Measurements from ENCODE around the gene SRSF1.
"Not testable (repeated sequence)": the region's sequence is repeated elsewhere in the genome, so short reads cannot be mapped to it uniquely, and the experiment has no call there.

Gene SRSF1, protein sequence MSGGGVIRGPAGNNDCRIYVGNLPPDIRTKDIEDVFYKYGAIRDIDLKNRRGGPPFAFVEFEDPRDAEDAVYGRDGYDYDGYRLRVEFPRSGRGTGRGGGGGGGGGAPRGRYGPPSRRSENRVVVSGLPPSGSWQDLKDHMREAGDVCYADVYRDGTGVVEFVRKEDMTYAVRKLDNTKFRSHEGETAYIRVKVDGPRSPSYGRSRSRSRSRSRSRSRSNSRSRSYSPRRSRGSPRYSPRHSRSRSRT

DNA sequence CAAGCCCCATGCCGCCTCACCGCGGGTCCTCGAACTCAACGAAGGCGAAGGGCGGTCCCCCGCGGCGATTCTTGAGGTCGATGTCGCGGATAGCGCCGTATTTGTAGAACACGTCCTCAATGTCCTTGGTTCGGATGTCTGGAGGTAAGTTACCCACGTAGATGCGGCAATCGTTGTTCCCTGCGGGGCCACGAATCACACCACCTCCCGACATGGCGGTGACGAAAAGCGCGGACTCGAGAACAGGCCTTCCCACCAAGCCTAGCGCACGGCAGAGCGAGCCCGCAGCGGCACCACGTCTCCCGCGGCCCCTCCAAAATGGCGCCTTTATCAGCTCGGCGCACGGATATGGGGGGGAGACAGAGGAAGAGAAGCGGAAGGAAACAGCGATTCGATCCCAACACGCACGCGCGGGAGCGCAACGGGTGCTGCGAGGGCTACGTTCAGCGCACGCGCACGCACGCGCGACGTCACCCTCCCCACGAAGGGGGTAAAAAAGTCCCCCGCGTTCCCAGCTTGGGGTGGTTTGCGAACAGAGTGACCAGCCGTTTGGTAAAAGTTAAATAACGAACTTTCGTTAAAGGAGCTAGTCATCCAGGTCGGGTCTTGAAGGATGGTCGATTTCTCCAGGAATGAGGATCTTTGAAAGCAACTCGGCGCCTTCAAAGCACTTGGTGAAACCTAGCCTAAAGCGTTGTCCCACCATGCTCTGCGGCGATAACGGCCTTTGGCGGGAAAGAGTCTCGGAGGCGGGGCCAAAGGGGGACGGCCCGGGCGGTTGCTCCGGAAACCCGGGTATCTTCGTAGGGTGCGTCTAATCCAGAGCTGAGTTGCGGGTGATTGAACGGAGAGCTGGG is at the start of gene SRSF1:
Gene SRSF1, minus strand, starts transcription at position 323 of the 857 bp plus-strand sequence. Its CDS starts 109 bp downstream, at position 214.
- H3K27ac Mint-ChIP-seq, result peak within 1 kb of the TSS; percentile 99
- H3K4me1 Mint-ChIP-seq, result peaks cover 48% of the 10 kb centered on the region
- H3K27me3 Mint-ChIP-seq, result no peaks in the 10 kb centered on the region
- H3K4me3 Mint-ChIP-seq, result peak within 1 kb of the TSS; percentile 98
- peaks cover 44% of the 10 kb centered on the region for H3K36me3 Mint-ChIP-seq
- no peaks in the 10 kb centered on the region for H3K9me3 Mint-ChIP-seq
- ATAC-seq, result peak; percentile 97

DNA sequence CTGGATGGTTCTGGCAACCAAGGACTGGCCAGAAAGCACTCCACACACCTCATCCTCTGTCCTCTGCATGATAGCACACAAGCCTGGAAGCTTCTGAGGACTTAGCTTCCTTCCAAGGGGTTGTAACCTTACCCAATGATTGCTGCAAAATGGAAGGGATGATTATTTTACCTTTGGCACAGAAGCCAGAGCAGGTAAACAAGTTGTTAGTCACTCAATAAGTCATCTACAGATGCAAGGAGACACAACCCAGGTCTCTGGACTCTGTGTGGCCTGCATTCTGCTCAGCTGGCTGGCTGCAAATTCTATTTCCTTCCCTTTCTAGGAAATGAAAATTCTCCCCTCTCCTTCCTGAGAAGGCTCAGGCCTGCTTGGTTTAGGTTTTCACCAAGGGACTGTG is 49.4 kb upstream of the SRSF1 start:
- Mint-ChIP-seq H3K4me3 (no peak overlapping the region), H3K36me3 (no peaks in the 10 kb centered on the region), H3K27ac (no peak overlapping the region), H3K4me1 (no peaks in the 10 kb centered on the region), H3K9me3 (no peaks in the 10 kb centered on the region), H3K27me3 (peaks cover 32% of the 10 kb centered on the region)
- ATAC-seq, result no peak

DNA sequence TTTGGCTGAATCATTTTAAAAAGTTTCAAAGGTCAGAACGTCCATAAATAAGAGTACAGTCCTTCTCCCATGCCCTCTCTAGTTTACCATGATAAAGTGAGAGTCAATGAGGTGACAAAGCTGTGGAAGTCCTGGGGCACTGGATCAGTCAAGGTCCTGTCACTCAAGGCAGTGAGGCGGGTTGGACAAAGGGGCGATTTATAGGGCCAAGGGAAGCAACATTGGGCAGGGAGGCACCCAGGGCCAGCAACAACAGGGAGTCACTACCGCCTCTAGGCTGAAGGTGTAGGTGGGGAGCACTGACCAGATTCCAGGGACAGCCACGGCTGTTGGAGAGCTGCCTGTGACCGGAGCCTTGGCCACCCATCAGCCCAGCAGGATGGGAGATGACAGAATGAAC is 47.6 kb upstream of the SRSF1 start:
- Mint-ChIP-seq H3K36me3 (no peaks in the 10 kb centered on the region), H3K9me3 (no peaks in the 10 kb centered on the region), H3K27me3 (peaks cover 17% of the 10 kb centered on the region), H3K27ac (no peak overlapping the region), H3K4me3 (no peak overlapping the region), H3K4me1 (no peaks in the 10 kb centered on the region)
- ATAC-seq, result no peak

DNA sequence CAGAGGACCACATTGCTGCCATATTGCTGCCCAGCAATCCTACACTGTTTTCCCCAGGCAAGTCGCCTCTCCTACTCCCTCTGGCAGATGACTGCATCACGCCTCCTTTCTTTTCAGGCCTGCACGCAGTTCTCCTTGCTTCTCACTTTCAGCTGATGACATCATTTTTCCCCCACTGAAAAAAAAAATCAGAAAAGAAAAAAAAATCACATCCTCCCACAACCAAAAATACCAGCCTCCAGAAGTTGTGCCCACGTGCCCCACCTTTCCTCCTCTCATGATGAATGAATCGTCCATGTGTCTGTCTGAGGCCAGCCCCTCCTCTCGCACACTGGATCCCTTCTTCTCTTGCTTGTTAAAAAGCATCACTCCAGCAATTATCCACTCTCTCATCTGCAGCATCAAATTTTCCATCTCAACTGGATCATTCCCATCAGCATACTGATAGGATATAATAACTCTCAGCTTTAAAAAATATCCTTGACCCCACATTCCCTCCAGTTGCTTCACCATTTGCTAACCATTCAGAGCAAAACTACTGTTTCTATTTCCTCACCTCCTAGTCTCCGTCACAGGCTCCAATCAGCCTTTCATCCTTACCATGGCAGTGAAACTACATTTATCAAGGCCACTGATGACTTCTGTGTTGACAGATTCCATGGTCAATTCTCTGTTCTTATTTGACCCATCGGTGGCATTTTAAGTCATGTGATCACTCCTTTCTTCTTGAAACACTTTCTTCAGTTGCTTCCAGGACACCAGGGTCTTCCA is 46.1 kb upstream of the SRSF1 start:
- Mint-ChIP-seq H3K4me1 (no peaks in the 10 kb centered on the region), H3K27me3 (peaks cover 11% of the 10 kb centered on the region), H3K9me3 (no peaks in the 10 kb centered on the region), H3K27ac (no peak overlapping the region), H3K4me3 (no peak overlapping the region), H3K36me3 (no peaks in the 10 kb centered on the region)
- ATAC-seq, result no peak

DNA sequence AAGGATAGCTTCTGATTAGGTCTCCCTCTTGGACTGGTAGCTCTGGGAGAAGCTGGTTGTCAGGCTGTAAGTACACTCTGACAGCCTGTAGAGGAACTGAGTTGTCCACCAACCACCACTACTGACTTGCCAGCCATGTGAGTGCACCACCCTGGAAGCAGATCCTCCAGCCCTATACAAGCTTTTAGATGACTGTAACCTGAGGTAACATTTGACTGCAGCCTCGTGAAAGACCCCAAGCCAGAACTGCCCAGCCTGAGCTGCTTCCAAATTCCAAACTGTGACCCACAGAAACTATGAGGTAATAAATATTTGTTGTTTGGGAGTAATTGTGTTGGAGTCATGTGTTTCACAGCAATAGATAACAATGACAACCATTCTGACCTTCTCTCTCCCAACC is 45.4 kb upstream of the SRSF1 start:
- ATAC-seq, result peak; percentile 41
- no peak overlapping the region for H3K4me3 Mint-ChIP-seq
- no peaks in the 10 kb centered on the region for H3K9me3 Mint-ChIP-seq
- H3K36me3 Mint-ChIP-seq, result no peaks in the 10 kb centered on the region
- H3K4me1 Mint-ChIP-seq, result no peaks in the 10 kb centered on the region
- H3K27me3 Mint-ChIP-seq, result peaks cover 18% of the 10 kb centered on the region
- no peak overlapping the region for H3K27ac Mint-ChIP-seq

DNA sequence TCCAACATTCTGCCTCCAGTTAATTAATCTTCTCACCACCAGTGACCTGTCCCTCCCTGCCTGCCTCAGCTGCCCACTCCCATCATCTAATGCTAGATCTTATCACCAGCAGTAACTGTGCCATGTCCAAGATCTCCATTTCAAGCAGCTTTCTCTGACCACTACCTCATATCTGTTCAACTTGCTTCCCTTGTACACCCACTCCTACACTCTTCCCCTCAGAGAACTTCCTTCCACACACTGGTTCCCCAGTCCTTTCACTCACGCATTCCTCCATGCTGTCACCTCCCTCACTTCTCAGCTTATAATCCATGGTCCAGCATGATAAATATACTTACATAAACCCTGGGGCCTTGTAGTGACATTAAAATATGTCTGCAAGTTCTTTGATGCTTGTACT is 44.4 kb upstream of the SRSF1 start:
- no peaks in the 10 kb centered on the region for H3K36me3 Mint-ChIP-seq

DNA sequence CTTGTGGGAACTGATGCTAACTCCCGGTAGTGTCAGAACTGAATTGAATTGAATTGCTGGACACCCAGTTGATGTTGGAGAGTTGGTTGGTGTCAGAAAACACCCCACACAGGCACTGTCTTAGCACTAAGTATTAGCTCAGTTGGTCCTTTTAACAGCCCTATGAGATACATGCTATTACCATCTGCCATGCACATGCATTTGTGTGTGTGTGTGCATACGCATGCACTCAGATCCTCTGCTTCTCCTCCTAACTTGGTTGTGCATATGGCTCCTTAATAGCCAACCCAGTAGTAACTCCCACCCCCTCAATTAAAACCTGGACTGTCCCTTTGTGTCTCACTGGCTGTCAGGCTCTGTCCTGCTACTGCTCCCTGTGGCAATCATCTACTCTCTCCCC is 43.9 kb upstream of the SRSF1 start:
- Mint-ChIP-seq H3K4me3 (no peak overlapping the region), H3K9me3 (no peaks in the 10 kb centered on the region), H3K4me1 (no peaks in the 10 kb centered on the region), H3K27ac (no peak overlapping the region), H3K27me3 (peaks cover 21% of the 10 kb centered on the region), H3K36me3 (no peaks in the 10 kb centered on the region)
- no peak for ATAC-seq

More for the DNA sequence above, 44.4 kb upstream of the SRSF1 start:
- Mint-ChIP-seq H3K4me3 (no peak overlapping the region), H3K4me1 (no peaks in the 10 kb centered on the region), H3K27me3 (peaks cover 21% of the 10 kb centered on the region), H3K27ac (no peak overlapping the region), H3K9me3 (no peaks in the 10 kb centered on the region)
- ATAC-seq, result no peak

DNA sequence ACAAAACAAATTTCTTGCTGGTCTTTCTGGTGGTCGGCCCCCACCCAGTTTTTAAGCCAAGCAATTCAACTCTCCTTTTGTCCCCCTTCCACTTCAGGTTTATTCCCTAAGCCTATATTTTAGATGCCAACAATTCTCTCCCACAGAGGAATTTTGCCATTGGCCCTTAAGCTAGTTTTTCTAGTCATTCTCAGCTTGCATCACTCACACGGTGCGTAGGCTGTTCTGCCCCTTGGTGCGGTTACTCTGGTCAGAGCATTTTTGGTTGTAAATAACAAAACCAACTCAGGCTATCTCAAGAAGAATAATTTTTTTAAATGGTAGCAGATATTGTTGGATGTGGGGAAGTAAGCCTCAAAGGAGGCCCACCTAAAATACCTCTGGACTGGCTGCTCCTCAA is 42.5 kb upstream of the SRSF1 start:
- Mint-ChIP-seq H3K27me3 (peaks cover 24% of the 10 kb centered on the region), H3K4me3 (no peak overlapping the region), H3K4me1 (no peaks in the 10 kb centered on the region), H3K9me3 (no peaks in the 10 kb centered on the region), H3K27ac (no peak overlapping the region), H3K36me3 (no peaks in the 10 kb centered on the region)
- ATAC-seq, result no peak

DNA sequence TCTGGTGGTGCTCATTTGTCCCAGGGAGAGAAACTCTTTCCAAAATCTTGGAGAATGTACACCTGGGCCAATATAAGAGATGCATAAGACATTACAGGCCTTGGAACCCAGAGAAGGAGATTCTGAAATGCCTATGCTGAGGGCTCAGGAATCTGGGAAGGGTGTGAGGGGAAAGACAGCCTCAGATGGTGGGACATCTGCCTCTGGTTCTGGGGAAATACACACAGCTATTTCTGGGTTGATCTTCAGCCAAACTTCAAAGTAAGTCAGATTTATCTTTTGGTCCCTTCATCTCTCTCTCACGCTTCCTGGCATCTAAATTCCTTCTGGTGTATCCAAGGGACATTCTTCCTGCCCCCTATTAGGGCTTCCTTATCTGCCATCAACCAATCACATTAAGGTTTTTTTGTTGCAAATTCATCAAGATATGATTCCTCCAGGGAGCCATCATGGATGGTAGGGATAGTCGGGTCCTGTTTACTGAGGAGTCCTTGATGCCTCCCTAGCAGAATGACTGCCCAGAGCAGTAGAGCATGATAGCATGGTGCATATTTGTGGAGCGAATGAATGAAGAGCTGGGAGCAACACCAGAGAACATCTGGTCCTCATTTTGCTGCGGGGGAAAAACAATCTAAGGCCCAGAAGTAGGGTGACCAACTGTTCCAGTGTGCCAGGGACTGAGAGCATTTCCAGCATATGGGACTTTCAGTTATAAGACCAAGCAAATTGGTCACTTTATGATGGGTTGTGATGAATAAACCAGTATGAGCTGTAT is 40.5 kb upstream of the SRSF1 start:
- Mint-ChIP-seq H3K9me3 (no peaks in the 10 kb centered on the region), H3K4me1 (no peaks in the 10 kb centered on the region), H3K27me3 (peaks cover 40% of the 10 kb centered on the region)

DNA sequence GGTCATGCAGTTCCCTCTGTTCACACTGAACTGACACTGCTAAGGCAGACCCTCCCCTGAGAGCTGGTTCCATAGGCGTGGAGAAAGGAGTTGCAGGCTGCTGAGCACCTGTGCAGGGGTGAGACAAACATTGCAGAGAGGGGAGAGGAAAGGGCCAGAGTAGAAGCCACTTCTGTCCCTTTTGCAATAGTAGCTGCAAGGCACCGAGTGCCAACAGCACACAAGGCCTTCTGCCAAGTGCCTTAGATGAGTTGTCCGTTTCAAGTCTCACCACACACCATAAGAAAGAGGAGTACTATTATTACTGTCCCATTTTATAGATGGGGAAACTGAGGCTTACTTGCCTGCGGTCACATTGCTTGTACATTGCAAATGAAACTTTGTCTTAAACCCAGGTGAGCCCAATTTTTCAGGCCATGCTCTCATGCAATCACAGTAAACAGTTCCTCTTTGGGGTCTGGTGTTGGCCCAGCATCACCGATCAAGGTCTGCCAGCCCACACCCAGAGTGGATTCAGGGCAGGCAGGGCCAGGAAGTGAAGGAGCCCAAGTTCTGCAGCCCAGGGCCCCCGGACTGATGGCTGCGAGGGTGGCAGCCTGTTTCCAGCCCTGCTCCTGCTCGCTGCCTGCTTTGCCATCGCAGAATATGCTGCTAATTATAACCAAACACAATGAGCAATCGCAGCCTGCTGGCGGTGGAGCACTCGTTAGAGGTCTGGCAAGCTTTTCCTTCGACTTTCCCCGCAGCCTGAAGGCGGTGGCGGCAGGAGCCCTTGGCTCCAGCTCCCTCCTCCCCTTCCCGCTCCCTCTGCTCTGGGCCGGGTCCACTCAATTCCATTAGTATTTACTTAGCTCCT is 39.4 kb upstream of the SRSF1 start:
- no peak overlapping the region for H3K4me3 Mint-ChIP-seq
- no peak for ATAC-seq
- no peaks in the 10 kb centered on the region for H3K9me3 Mint-ChIP-seq
- no peaks in the 10 kb centered on the region for H3K36me3 Mint-ChIP-seq
- H3K27me3 Mint-ChIP-seq, result peaks cover 49% of the 10 kb centered on the region
- no peaks in the 10 kb centered on the region for H3K4me1 Mint-ChIP-seq
- no peak overlapping the region for H3K27ac Mint-ChIP-seq

More for the DNA sequence above, 40.5 kb upstream of the SRSF1 start:
- Mint-ChIP-seq H3K4me3 (no peak overlapping the region), H3K36me3 (no peaks in the 10 kb centered on the region), H3K27ac (no peak overlapping the region)
- no peak for ATAC-seq

DNA sequence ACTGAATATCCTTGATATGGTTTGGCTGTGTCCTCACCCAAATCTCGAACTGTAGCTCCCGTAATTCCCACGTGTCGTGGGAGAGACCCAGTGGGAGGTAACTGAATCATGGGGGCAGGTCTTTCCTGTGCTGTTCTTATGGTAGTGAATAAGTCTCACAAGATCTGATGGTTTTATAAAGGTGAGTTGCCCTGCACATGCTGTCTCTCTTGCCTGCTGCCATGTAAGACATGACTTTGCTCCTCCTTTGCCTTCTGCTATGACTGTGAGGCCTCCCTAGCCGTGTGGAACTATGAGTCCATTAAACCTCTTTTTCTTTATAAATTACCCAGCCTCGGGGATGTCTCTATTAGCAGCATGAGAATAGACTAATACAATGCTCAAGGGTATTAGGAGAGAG is 37.2 kb upstream of the SRSF1 start:
- H3K27ac Mint-ChIP-seq, H3K4me3 Mint-ChIP-seq, H3K36me3 Mint-ChIP-seq, H3K9me3 Mint-ChIP-seq, ATAC-seq, H3K4me1 Mint-ChIP-seq: not testable (repeated sequence)
- H3K27me3 Mint-ChIP-seq, result peaks cover 59% of the 10 kb centered on the region

DNA sequence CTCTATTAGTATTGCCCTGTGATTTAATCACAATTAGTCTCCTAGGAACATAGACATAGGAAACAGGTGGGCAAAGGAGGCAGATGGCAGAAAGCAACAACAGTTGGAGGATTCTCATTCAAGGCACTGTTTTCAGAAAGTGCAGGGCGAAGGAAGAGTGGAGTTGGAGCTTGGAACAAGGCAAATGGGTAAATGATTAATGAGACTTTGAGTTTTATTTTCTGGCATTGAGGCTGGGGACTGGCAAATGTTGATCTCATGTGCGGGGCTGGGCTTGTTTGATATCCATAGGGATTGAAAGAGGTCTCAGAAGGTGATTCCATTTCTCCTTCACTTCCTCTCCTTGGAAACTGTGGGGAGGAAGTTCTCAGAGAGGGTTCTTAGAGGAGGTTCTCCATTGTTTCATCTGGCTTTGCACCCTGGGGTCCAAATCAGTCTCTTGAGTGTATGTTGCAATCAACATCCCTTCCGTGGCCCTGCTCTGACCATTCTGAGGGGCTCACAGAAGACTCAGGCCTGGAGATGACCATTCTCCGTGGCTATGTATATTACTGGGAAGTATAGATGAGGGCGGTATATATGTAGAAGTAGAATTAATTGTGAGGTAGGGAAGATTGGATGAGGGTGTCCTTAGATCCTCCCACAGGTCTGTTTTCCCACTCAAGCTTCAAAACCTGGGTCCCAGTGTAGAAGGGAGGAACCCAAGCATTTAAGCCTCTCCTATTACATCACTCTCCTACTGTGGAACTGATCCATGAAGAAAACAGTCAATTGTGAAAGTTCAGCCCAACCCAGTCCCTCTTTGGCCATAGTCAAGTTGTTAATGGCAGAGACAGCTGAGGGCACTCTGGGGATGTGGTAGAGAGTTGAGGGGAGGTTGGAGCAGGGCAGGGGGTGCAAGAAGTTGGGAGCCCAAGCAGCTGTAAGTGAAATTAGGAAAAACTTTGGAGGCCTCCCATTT is 36.5 kb upstream of the SRSF1 start:
- H3K36me3 Mint-ChIP-seq, result no peaks in the 10 kb centered on the region
- no peaks in the 10 kb centered on the region for H3K4me1 Mint-ChIP-seq
- peaks cover 61% of the 10 kb centered on the region for H3K27me3 Mint-ChIP-seq
- no peak for ATAC-seq
- no peak overlapping the region for H3K27ac Mint-ChIP-seq
- no peaks in the 10 kb centered on the region for H3K9me3 Mint-ChIP-seq
- H3K4me3 Mint-ChIP-seq, result no peak overlapping the region

DNA sequence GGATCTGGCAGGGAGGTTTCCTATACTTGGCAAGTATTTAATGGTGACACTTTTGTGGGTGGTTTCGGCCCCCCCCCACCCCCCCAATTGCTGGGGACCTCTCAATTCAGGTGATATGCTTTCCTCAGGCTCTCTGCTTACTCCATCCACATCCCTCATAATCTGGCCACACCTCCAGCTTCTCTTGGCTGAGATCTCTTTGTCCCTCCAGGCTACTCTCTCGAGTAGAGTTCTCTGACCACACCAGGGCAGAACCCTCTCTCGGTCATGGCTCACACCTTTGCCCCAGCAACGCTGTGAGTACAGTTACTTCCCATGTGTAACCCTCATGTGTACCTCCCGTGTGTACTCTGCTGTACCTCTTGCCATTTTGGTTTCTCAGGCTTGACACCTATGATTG is 34.1 kb upstream of the SRSF1 start:
- H3K9me3 Mint-ChIP-seq, result no peaks in the 10 kb centered on the region
- H3K4me3 Mint-ChIP-seq, result no peak overlapping the region
- H3K36me3 Mint-ChIP-seq, result no peaks in the 10 kb centered on the region
- H3K27me3 Mint-ChIP-seq, result peaks cover 60% of the 10 kb centered on the region
- no peak overlapping the region for H3K27ac Mint-ChIP-seq
- H3K4me1 Mint-ChIP-seq, result no peaks in the 10 kb centered on the region
- no peak for ATAC-seq

All from stimulated activated memory B cell treated with anti-CD40 and anti-IgM and Interleukin-4, amounts not matched to agents 10 μg/mL and 1 μg/mL and 100 μg/mL, for 72 hours (primary cell).